HL-60/S4 treated with phorbol 12-myristate 13-acetate at 8.2 ng/mL for 4 days and 3 days (cell line): Measurements from ENCODE around the gene DNAH2.

Source experiments
- in situ Hi-C: fragments of 300-500 bp; cut with MboI; formaldehyde crosslinking; loops from 2 replicates; pipeline ENCODE4 v1.15.0; 2022; ENCODE audit warnings: low sequenced_read_pairs

Gene DNAH2

GRCh38 chr17:7700510-7700909, 17.0 kb upstream of the DNAH2 start:
- in situ Hi-C loops = no loop called here

DNA sequence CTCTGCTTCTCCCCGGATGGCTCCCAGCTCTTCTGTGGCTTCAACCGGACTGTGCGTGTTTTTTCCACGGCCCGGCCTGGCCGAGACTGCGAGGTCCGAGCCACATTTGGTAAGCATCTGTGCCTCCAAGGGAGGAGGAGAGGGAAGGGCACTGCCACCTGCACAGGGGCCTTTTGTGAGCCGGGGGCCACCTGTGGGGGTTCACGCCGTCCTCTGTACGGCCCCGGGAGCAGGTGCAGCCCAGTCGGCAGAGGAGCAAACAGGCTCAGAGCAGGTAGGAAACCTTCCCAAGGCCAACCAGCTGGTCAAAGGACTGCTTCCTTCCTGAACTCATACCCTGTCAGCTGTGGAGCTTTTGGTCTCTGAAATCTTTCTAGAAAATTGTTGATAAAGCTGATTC, 15.9 kb upstream of the DNAH2 start:
- in situ Hi-C loops = no loop called here

GRCh38 chr17:7702776-7703175, 14.8 kb upstream of the DNAH2 start:
- in situ Hi-C loops = no loop called here

DNA sequence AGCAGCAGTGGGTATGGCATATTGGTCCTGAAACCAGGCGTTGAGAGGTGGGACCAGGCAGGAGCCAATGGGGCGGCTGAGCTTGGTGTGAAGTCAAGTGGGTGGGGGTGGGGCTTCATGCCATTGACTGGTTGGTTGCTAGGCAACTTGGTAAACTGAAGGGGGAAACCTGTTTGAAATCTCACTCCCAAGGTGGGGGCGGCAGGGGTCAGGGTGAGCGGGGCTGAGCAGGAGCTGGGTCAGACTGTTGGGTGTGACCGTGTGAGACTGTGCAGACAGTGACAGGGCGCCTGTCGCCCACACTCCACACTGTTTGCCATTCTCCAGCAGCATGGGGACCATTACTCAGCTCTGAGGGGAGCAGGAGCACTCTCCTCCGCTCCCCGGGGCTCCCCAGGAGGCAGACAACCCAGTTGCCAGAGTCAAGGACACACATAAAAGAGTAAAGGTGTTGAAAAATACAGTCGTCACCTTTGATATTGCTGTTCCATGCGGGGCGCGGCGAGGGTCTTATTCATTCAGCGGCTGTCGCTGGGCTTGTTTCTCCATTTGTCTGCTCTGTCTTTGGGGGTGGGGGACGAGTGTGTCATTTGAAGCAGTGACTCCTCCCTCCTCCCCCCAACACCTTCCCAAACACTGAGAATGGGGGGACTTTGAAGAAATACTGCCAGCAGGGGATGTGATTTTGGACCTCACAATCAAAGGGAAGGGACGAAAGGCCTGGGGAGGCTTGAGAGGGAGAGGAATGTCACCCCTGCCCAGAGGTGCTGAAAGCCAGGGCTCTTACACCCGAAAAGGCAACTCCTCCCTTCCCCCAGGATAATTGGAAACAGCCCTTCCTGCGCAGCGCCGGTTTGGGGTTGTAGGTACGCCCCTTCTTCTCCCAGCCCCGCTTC, 13.7 kb upstream of the DNAH2 start:
- in situ Hi-C loops = no loop called here

GRCh38 chr17:7704601-7705268, 12.8 kb upstream of the DNAH2 start, which contains the start of gene EFNB3:
EFNB3 (plus strand) TSS chr17:7705202; CDS start chr17:7705599, 397 bp downstream.
- in situ Hi-C loops = no loop called here

DNA sequence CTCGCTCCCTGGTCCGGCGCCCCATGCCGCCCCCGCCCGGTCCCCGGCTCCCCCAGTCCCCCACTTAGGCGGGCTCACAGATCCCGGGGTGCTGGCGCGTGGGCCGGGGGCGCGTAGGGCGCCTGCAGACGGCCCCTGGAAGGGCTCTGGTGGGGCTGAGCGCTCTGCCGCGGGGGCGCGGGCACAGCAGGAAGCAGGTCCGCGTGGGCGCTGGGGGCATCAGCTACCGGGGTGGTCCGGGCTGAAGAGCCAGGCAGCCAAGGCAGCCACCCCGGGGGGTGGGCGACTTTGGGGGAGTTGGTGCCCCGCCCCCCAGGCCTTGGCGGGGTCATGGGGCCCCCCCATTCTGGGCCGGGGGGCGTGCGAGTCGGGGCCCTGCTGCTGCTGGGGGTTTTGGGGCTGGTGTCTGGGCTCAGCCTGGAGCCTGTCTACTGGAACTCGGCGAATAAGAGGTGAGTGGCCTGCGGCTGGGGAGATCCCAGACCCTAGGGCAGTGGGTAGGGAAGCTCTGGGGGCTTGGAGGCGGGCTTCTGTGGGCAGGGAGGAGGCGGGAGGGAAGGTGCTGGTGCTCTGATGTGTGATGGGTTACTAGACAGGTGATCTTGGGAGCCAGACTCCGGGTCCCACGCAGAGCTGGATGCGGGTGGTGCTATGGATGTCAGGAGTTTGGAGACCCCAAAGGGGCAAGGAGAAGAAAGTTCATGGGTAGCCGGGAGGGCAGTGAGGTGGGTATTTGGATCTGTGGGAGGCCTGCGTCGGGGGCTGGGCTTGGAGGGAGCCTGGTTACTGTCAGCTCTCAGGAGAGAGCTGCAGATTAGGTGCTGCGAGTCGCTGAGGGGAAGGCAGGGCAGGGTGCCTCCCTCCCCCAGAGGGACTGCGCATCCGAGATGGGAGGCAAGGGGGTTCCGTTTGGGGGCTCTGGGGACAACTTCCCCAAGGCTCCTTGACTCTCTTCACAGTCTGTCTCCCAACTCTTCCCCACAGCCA, 12.0 kb upstream of the DNAH2 start:
- in situ Hi-C loops = no loop called here

GRCh38 chr17:7706631-7707354, 10.8 kb upstream of the DNAH2 start:
- in situ Hi-C loops = no loop called here

DNA sequence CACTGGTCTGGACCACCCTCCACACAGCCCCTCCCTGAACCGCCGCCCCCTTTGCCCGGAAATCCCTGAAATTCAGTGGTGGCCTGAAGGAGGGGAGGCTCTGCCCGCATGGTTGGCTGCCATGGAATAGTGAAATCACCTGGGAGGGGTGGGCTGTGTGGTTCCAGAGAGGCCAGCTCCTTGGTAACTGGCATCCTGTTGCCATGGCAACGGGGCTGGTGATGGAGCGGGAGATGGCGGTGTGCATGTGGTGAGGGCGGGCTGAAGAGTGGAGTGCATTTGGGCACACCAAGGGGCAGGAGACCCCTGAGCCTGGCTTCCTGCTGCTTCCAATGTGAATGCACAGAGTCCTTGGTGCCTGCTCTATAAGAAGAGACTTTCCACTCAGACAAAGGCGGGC, 10.1 kb upstream of the DNAH2 start:
- in situ Hi-C loops = no loop called here

DNA sequence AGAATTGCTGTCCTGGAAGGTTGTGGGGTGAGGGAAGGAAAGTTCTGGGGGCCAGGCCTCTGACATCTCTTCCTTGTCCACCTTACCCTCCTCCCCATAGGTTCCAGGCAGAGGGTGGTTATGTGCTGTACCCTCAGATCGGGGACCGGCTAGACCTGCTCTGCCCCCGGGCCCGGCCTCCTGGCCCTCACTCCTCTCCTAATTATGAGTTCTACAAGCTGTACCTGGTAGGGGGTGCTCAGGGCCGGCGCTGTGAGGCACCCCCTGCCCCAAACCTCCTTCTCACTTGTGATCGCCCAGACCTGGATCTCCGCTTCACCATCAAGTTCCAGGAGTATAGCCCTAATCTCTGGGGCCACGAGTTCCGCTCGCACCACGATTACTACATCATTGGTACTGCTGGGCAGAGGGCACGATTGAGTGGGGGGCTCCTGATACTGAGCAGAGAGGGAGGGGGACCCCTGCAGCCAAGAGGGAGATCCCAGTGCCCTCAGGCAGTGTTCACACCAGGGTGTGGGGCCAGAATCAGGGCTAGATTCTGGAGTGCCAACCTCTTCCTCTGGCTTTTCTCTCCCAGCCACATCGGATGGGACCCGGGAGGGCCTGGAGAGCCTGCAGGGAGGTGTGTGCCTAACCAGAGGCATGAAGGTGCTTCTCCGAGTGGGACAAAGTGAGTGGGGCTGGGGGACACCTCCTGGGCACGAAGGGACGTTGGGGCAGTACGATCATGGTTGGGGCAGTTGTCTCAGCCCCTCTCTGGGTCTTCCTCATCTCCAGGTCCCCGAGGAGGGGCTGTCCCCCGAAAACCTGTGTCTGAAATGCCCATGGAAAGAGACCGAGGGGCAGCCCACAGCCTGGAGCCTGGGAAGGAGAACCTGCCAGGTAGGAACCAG, 9.4 kb upstream of the DNAH2 start:
- in situ Hi-C loops = no loop called here

- in situ Hi-C loops = no loop called here
Observed at GRCh38 chr17:7709031-7709430, 8.5 kb upstream of the DNAH2 start.

DNA sequence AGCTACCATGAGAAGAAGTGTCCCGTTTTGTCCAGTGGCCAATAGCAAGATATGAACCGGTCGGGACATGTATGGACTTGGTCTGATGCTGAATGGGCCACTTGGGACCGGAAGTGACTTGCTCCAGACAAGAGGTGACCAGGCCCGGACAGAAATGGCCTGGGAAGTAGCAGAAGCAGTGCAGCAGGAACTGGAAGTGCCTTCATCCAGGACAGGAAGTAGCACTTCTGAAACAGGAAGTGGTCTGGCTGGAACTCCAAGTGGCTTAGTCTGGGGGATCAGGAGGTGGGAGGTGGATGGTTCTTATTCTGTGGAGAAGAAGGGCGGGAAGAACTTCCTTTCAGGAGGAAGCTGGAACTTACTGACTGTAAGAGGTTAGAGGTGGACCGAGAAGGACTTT, 7.2 kb upstream of the DNAH2 start:
- in situ Hi-C loops = no loop called here

DNA sequence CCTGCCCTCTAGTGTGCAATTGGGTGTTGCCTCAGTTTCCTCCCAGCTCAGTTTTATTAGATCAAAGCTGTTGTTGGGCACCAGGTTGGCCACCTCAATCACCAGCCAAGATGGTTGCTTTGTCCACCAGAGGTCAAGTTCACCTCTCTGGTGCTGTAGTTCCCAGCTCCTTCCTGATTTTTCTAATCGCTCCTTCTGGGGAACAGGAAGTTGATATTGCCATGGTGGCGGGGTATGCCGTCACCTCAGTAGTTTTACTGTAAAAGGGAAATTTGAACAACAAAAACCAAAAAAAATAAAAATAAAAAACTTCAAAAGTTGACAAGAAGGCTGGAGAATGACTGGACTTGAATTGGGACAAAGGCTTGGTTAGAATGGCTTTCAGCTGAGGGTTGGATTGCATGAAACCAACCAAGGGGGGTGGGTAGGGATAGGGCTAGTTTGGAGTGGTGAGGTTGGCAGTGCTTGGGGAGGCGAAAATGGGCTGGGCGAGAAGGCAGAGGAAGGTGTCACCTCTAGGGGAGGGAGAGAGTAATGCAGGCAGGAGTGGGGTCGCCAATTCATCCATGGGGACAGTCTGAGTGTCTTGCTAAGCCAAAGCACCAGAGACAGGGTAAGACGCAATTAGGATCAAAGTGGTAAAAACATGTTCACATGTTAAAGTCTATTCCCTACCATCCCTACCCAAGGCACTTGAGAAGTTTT, 6.3 kb upstream of the DNAH2 start:
- in situ Hi-C loops = no loop called here

GRCh38 chr17:7712111-7712771, 5.3 kb upstream of the DNAH2 start:
- in situ Hi-C loops = no loop called here

- in situ Hi-C loops = no loop called here
Observed at GRCh38 chr17:7713782-7714181, 3.8 kb upstream of the DNAH2 start.

GRCh38 chr17:7714721-7715594, 2.6 kb upstream of the DNAH2 start:
- in situ Hi-C loops = no loop called here

GRCh38 chr17:7715936-7716886, 1.3 kb upstream of the DNAH2 start:
- in situ Hi-C loops = no loop called here
